A673 (cell line): ENCODE results near the gene PTH1R.

Experiments used
- CTCF ChIP-seq: fragments of 300-800, 200-600 bp; sonication (generic); conservative IDR thresholded peaks from 2 replicates; pipeline ENCODE4 v1.5.1; 2017; ENCODE audit warnings: low read depth, mild to moderate bottlenecking, antibody characterized with exemption, low read length, moderate library complexity, mixed read lengths
- EZH2 ChIP-seq: fragments of 200-600 bp; sonication (generic); IDR thresholded peaks from 2 replicates; pipeline ENCODE4 v1.6.1; 2017; ENCODE audit warnings: borderline replicate concordance, low read depth, mild to moderate bottlenecking, mixed read lengths, antibody characterized with exemption, low read length; ENCODE audit not compliant: poor library complexity, severe bottlenecking

DNA sequence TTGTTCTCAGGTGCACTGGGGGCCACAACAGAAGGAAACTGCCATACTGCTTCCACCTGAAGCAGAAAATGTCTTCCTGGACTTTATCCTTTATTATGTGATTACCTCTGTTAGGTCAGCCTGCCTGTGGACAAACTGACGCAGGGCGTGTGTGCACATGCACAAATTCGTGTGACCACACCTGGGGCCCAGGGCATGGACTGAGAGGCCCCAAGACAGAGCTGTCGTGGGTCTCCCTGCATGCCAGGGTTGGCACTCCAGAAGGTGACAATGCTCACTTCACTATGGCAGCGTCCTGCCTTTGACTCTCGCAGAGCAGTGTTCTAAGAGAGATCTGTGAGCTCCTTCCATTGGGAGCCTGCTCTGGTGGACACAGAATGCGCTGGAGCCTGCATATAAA is 64.6 kb downstream of the PTH1R start:
- TF ChIP-seq CTCF (no peak), EZH2 (no peak)
